CD4-positive, alpha-beta memory T cell (primary cell): ENCODE measurements around the gene PPA1. TPM values are rescaled to one million over a fixed set of nuclear protein-coding genes. Genes with fewer than 3 reads are reported as not detected.
A peak's percentile ranks its signal among the peaks of the same experiment; 100 is the strongest.

ENCODE experiments used
- CTCF ChIA-PET: fragments of 350-600 bp; sonication (Branson Sonifier 250); formaldehyde crosslinking; loops from one replicate; lab custom pipeline; 2021; ENCODE audit warnings: inconsistent platforms; ENCODE audit not compliant: partially characterized antibody; lab: Charles Lee
- POLR2A ChIA-PET: fragments of 350-600 bp; sonication (Branson Sonifier 250); formaldehyde crosslinking; loops from one replicate; lab custom pipeline; 2021; ENCODE audit not compliant: partially characterized antibody; lab: Charles Lee
- DNase-seq, 5 donors: peaks; one replicate each; pipeline versions ENCODE4 v3.0.0 to v3.0.0-alpha.2; 2020 to 2022; ENCODE audit warnings: mixed read lengths in 1 of 5
- H3K27ac ChIP-seq: one replicate; pipeline ENCODE4 v1.7.0; 2013; ENCODE audit warnings: low read depth, low read length
- H3K27me3 ChIP-seq: 2 replicates; pipeline ENCODE4 v1.7.0; 2013; ENCODE audit warnings: mild to moderate bottlenecking, low read length, moderate library complexity; ENCODE audit not compliant: insufficient read depth
- H3K36me3 ChIP-seq: 2 replicates; pipeline ENCODE4 v1.7.0; 2013; ENCODE audit warnings: mild to moderate bottlenecking, low read length, moderate library complexity; ENCODE audit not compliant: insufficient read depth
- H3K4me1 ChIP-seq: 2 replicates; pipeline ENCODE4 v1.7.0; 2013; ENCODE audit warnings: mild to moderate bottlenecking, low read length, moderate library complexity; ENCODE audit not compliant: insufficient read depth
- H3K4me3 ChIP-seq, 2 donors: one replicate each; pipeline ENCODE4 v1.7.0; 2013; ENCODE audit warnings: low read length in 2 of 2, mild to moderate bottlenecking in 1 of 2
- H3K9me3 ChIP-seq, 2 donors: one replicate each; pipeline ENCODE4 v1.7.0; 2013; ENCODE audit warnings: low read length in 2 of 2, control low read depth in 1 of 2; ENCODE audit not compliant: control insufficient read depth in 1 of 2
- H3K27ac Mint-ChIP-seq, 7 donors: one replicate each; pipeline ENCODE4 v1.8.0; 2020 to 2021; ENCODE audit warnings: mixed read lengths in 7 of 7, mild to moderate bottlenecking in 6 of 7, inconsistent platforms in 3 of 7, moderate library complexity in 3 of 7
- H3K27me3 Mint-ChIP-seq, 2 donors: one replicate each; pipeline ENCODE4 v1.8.0; 2020 to 2021; ENCODE audit warnings: mixed read lengths in 2 of 2
- H3K36me3 Mint-ChIP-seq, 2 donors: one replicate each; pipeline ENCODE4 v1.8.0; 2020 to 2021; ENCODE audit warnings: mixed read lengths in 2 of 2, inconsistent platforms in 1 of 2, mild to moderate bottlenecking in 1 of 2
- H3K4me1 Mint-ChIP-seq, 4 donors: one replicate each; pipeline ENCODE4 v1.8.0; 2020 to 2021; ENCODE audit warnings: mixed read lengths in 4 of 4, mild to moderate bottlenecking in 1 of 4
- H3K4me3 Mint-ChIP-seq, 8 donors: one replicate each; pipeline ENCODE4 v1.8.0; 2020 to 2021; ENCODE audit warnings: mixed read lengths in 8 of 8, mild to moderate bottlenecking in 7 of 8, moderate library complexity in 6 of 8, inconsistent platforms in 3 of 8
- H3K9me3 Mint-ChIP-seq, 8 donors: one replicate each; pipeline ENCODE4 v1.8.0; 2020 to 2021; ENCODE audit warnings: mixed read lengths in 8 of 8, mild to moderate bottlenecking in 5 of 8, inconsistent platforms in 3 of 8, moderate library complexity in 1 of 8
- intact Hi-C: fragments of 100-400 bp; cut with micrococcal nuclease; formaldehyde crosslinking; loops from one replicate; pipeline ENCODE4 v1.15.1; 2023
- polyA plus RNA-seq, 2 donors: library from polyadenylated mRNA; unstranded; fragments of 300-500 nt; fragmentation: Illumina TruSeq; gene quantifications; one replicate each; pipeline ENCODE4 v1.2.3, GENCODE V29; 2021
- total RNA-seq, 2 experiments: library from RNA; stranded (reverse); gene quantifications; one replicate each; pipeline ENCODE4 v1.2.3, GENCODE V29; 2021

PPA1 gene
- total RNA-seq (10 to 100 TPM; 57.4 to 60.4 TPM), polyA plus RNA-seq (100 to 1,000 TPM; 148 to 304 TPM)

- no peaks in the 10 kb centered on the region for H3K9me3 ChIP-seq
- Mint-ChIP-seq H3K4me3 (peak within 1 kb of the TSS; percentile 89 to 94 (median 91)), H3K27me3 (peaks cover 0 to 1% of the 10 kb centered on the region in 2 donors), H3K36me3 (peaks cover 3 to 18% of the 10 kb centered on the region in 2 donors), H3K4me1 (peaks cover 14 to 42% (median 29%) of the 10 kb centered on the region in 4 donors), H3K27ac (peak within 1 kb of the TSS; percentile 88 to 97 (median 96)), H3K9me3 (peaks cover 0 to 2% (median 0%) of the 10 kb centered on the region in 8 donors)
- CTCF ChIA-PET: interaction anchor here (1.0 to 6.0 kb wide), 8 partner anchors 11 to 131 kb away, joined by 3 to 82 read pairs (median 4); partner anchors contain the start of gene TYSND1
- H3K27ac ChIP-seq: peak within 1 kb of the TSS; percentile 82
- peaks cover 20% of the 10 kb centered on the region for H3K4me1 ChIP-seq
- H3K27me3 ChIP-seq: no peaks in the 10 kb centered on the region
- H3K4me3 ChIP-seq: peak within 1 kb of the TSS; percentile 67 to 77
- peaks cover 4% of the 10 kb centered on the region for H3K36me3 ChIP-seq
- DNase-seq: peak; percentile 98 to 100 (median 99)
- POLR2A ChIA-PET: interaction anchor here (0.6 to 3.0 kb wide), 10 partner anchors 11 to 1484 kb away, joined by 3 to 31 read pairs (median 5); partner anchors contain the start of genes EIF4EBP2, SAR1A and TYSND1
- intact Hi-C loops: loop anchor here (1.0 to 2.0 kb wide), 5 partner anchors 63 to 243 kb away; partner anchors contain the start of genes EIF4EBP2, LRRC20, SAR1A and TYSND1
Observed at GRCh38 chr10:70233109-70233938, at the start of gene PPA1. Gene PPA1, minus strand, starts transcription at chr10:70233429. Its CDS starts 102 bp downstream, at chr10:70233327.

- ChIA-PET POLR2A (no interaction called here), CTCF (interaction anchor here (2.1 kb wide), 1 partner anchor 9 kb away, joined by 6 read pairs; no protein-coding TSS in a partner anchor)
- Mint-ChIP-seq H3K9me3 (peaks cover 0 to 9% (median 5%) of the 10 kb centered on the region in 8 donors), H3K36me3 (no peaks in the 10 kb centered on the region), H3K4me3 (no peak overlapping the region), H3K27ac (no peak overlapping the region), H3K4me1 (peaks cover 0 to 2% (median 0%) of the 10 kb centered on the region in 4 donors), H3K27me3 (peaks cover 33 to 45% of the 10 kb centered on the region in 2 donors)
- intact Hi-C loops: no loop called here
- Histone ChIP-seq H3K27me3 (peaks cover 32% of the 10 kb centered on the region), H3K4me1 (no peaks in the 10 kb centered on the region), H3K9me3 (no peaks in the 10 kb centered on the region), H3K4me3 (no peak overlapping the region), H3K36me3 (no peaks in the 10 kb centered on the region), H3K27ac (no peak overlapping the region)
- no peak for DNase-seq
Observed at GRCh38 chr10:70281609-70282008, 48.4 kb upstream of the PPA1 start.

GRCh38 chr10:70280099-70280498 lies 46.9 kb upstream of the PPA1 start:
- H3K4me1 ChIP-seq: no peaks in the 10 kb centered on the region
- H3K4me3 Mint-ChIP-seq: no peak overlapping the region
- peaks cover 0 to 2% (median 0%) of the 10 kb centered on the region in 4 donors for H3K4me1 Mint-ChIP-seq
- H3K27me3 ChIP-seq: peaks cover 24% of the 10 kb centered on the region
- no peak overlapping the region for H3K4me3 ChIP-seq
- H3K9me3 ChIP-seq: no peaks in the 10 kb centered on the region
- peaks cover 0 to 8% (median 5%) of the 10 kb centered on the region in 8 donors for H3K9me3 Mint-ChIP-seq
- no peak overlapping the region for H3K27ac ChIP-seq
- H3K36me3 ChIP-seq: no peaks in the 10 kb centered on the region
- H3K36me3 Mint-ChIP-seq: no peaks in the 10 kb centered on the region
- intact Hi-C loops: no loop called here
- CTCF ChIA-PET: no interaction called here
- POLR2A ChIA-PET: no interaction called here
- no peak for DNase-seq
- H3K27ac Mint-ChIP-seq: no peak overlapping the region
- peaks cover 22 to 31% of the 10 kb centered on the region in 2 donors for H3K27me3 Mint-ChIP-seq

GRCh38 chr10:70277396-70278030 lies 44.3 kb upstream of the PPA1 start:
- Mint-ChIP-seq H3K9me3 (peaks cover 0 to 3% (median 0%) of the 10 kb centered on the region in 8 donors), H3K36me3 (no peaks in the 10 kb centered on the region), H3K4me1 (peaks cover 5 to 6% (median 5%) of the 10 kb centered on the region in 4 donors), H3K27me3 (peaks cover 4 to 10% of the 10 kb centered on the region in 2 donors), H3K27ac (peak overlapping the region in 1 of 7 donors; percentile 9), H3K4me3 (no peak overlapping the region)
- intact Hi-C loops: no loop called here
- H3K36me3 ChIP-seq: no peaks in the 10 kb centered on the region
- peaks cover 7% of the 10 kb centered on the region for H3K4me1 ChIP-seq
- no peaks in the 10 kb centered on the region for H3K9me3 ChIP-seq
- no peak overlapping the region for H3K27ac ChIP-seq
- ChIA-PET POLR2A (no interaction called here), CTCF (no interaction called here)
- peaks cover 5% of the 10 kb centered on the region for H3K27me3 ChIP-seq
- H3K4me3 ChIP-seq: no peak overlapping the region
- no peak for DNase-seq

GRCh38 chr10:70274643-70275042 lies 41.4 kb upstream of the PPA1 start:
- Histone ChIP-seq H3K4me1 (peaks cover 7% of the 10 kb centered on the region), H3K36me3 (no peaks in the 10 kb centered on the region), H3K4me3 (no peak overlapping the region), H3K9me3 (no peaks in the 10 kb centered on the region), H3K27me3 (no peaks in the 10 kb centered on the region), H3K27ac (no peak overlapping the region)
- intact Hi-C loops: loop anchor here (5.0 kb wide), 1 partner anchor 52 kb away; no protein-coding TSS in a partner anchor
- Mint-ChIP-seq H3K9me3 (peaks cover 0 to 3% (median 0%) of the 10 kb centered on the region in 8 donors), H3K4me3 (no peak overlapping the region), H3K27ac (no peak overlapping the region), H3K27me3 (no peaks in the 10 kb centered on the region), H3K36me3 (no peaks in the 10 kb centered on the region), H3K4me1 (peaks cover 6 to 9% (median 8%) of the 10 kb centered on the region in 4 donors)
- ChIA-PET CTCF (interaction anchor here (0.6 to 5.0 kb wide), 4 partner anchors 11 to 89 kb away, joined by 3 to 32 read pairs (median 14); no protein-coding TSS in a partner anchor), POLR2A (no interaction called here)
- no peak for DNase-seq

- POLR2A ChIA-PET: interaction anchor here (1.0 kb wide), 1 partner anchor 127 kb away, joined by 3 read pairs; the partner anchor contains the start of gene TYSND1
- Histone ChIP-seq H3K9me3 (no peaks in the 10 kb centered on the region), H3K27ac (no peak overlapping the region), H3K27me3 (no peaks in the 10 kb centered on the region), H3K4me3 (no peak overlapping the region), H3K4me1 (peaks cover 7% of the 10 kb centered on the region), H3K36me3 (no peaks in the 10 kb centered on the region)
- H3K9me3 Mint-ChIP-seq: peaks cover 0 to 3% (median 0%) of the 10 kb centered on the region in 8 donors
- no peaks in the 10 kb centered on the region for H3K27me3 Mint-ChIP-seq
- H3K4me1 Mint-ChIP-seq: peaks cover 6 to 9% (median 8%) of the 10 kb centered on the region in 4 donors
- peak in 4 of 5 donors; percentile 29 to 53 (median 42) for DNase-seq
- H3K27ac Mint-ChIP-seq: peak overlapping the region in 4 of 7 donors; percentile 29 to 86 (median 65)
- intact Hi-C loops: loop anchor here (2.0 to 5.0 kb wide), 2 partner anchors 51 to 92 kb away; no protein-coding TSS in a partner anchor
- CTCF ChIA-PET: interaction anchor here (0.6 to 5.0 kb wide), 11 partner anchors 9 to 115 kb away, joined by 3 to 32 read pairs (median 5); no protein-coding TSS in a partner anchor
- H3K4me3 Mint-ChIP-seq: peak overlapping the region in 7 of 8 donors; percentile 21 to 73 (median 42)
- no peaks in the 10 kb centered on the region for H3K36me3 Mint-ChIP-seq
Observed at GRCh38 chr10:70272925-70273316, 39.7 kb upstream of the PPA1 start.
